Activated CD4-positive, alpha-beta T cell treated with anti-CD3 and anti-CD28 coated beads, Interleukin-2, amount 10 ng/mL, durations not matched to agents 24 days and 14 days (primary cell): ENCODE data around the gene PROC. TPM values are rescaled to one million over a fixed set of nuclear protein-coding genes. Genes with fewer than 3 reads are reported as not detected.
"Not testable (repeated sequence)": the region's sequence is repeated elsewhere in the genome, so short reads cannot be mapped to it uniquely, and the experiment has no call there.

Source experiments
- DNase-seq: peaks from one replicate; pipeline ENCODE4 v3.0.0; 2022
- H3K27ac Mint-ChIP-seq: one replicate; pipeline ENCODE4 v1.8.0; 2022; ENCODE audit warnings: mild to moderate bottlenecking, mixed read lengths
- H3K27me3 Mint-ChIP-seq: one replicate; pipeline ENCODE4 v1.8.0; 2022; ENCODE audit warnings: mixed read lengths
- H3K36me3 Mint-ChIP-seq: one replicate; pipeline ENCODE4 v1.8.0; 2022; ENCODE audit warnings: low read depth, mild to moderate bottlenecking, mixed read lengths
- H3K4me1 Mint-ChIP-seq: one replicate; pipeline ENCODE4 v1.8.0; 2021; ENCODE audit warnings: mixed read lengths
- H3K4me3 Mint-ChIP-seq: one replicate; pipeline ENCODE4 v1.8.0; 2022; ENCODE audit warnings: mild to moderate bottlenecking, moderate library complexity, mixed read lengths
- H3K9me3 Mint-ChIP-seq: one replicate; pipeline ENCODE4 v1.8.0; 2021; ENCODE audit warnings: mixed read lengths
- intact Hi-C: fragments of 100-400 bp; cut with micrococcal nuclease; formaldehyde crosslinking; loops from one replicate; pipeline ENCODE4 v1.15.1; 2023
- total RNA-seq: library from RNA; stranded (reverse); gene quantifications from 2 replicates; pipeline ENCODE4 v1.2.3, GENCODE V29; 2022

The PROC gene
- total RNA-seq, 1 donor from 2014 or later, result 0.12 TPM

GRCh38 chr2:127403460-127403859 lies 14.8 kb upstream of the PROC start:
- H3K4me3 Mint-ChIP-seq, result no peak overlapping the region
- no peaks in the 10 kb centered on the region for H3K9me3 Mint-ChIP-seq
- no peak overlapping the region for H3K27ac Mint-ChIP-seq
- H3K4me1 Mint-ChIP-seq, result peaks cover 19% of the 10 kb centered on the region
- intact Hi-C loops, result no loop called here
- no peak for DNase-seq
- peaks cover 13% of the 10 kb centered on the region for H3K27me3 Mint-ChIP-seq
- H3K36me3 Mint-ChIP-seq, result no peaks in the 10 kb centered on the region

DNA sequence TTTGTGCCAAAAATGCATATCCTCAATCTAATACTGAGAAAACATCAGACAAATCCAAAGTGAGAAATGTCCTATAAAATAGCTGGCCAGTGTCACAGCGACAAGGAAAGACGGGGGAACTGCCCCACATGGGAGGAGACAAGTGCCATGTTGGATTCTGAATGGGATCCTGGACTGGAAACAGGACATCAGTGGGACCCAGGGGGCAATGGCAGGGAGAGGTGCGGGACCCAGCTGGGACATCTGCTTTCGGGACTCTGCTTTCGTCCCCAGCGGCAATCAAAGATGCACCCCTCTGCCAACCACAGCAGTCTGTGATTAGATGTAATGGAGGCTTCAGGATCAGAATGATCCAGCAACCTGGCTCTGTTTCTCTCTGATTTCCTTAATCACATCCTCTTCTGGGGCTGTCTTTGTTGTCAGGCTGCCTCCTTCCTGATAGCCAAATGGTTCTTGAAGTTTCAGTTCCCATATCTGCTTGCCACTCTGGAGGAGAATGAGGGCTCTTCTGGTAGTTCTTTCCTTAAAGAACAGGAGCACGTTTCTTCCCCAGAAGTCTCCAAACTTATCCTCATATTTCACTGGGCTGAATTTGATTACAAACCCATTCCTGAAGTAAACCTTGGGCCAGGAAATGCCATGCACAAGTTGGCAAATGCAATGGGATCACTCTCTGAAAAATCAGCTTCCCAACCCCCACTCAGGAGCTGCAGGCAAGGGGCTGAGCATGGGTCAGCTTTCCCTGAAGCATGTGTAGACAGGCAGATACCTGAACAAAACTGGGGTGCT lies 13.6 kb upstream of the PROC start:
- H3K36me3 Mint-ChIP-seq, result no peaks in the 10 kb centered on the region
- H3K27me3 Mint-ChIP-seq, result peaks cover 13% of the 10 kb centered on the region
- H3K27ac Mint-ChIP-seq, result no peak overlapping the region
- H3K4me1 Mint-ChIP-seq, result peaks cover 20% of the 10 kb centered on the region
- no peaks in the 10 kb centered on the region for H3K9me3 Mint-ChIP-seq
- no peak overlapping the region for H3K4me3 Mint-ChIP-seq
- DNase-seq, result no peak
- intact Hi-C loops, result no loop called here

DNA sequence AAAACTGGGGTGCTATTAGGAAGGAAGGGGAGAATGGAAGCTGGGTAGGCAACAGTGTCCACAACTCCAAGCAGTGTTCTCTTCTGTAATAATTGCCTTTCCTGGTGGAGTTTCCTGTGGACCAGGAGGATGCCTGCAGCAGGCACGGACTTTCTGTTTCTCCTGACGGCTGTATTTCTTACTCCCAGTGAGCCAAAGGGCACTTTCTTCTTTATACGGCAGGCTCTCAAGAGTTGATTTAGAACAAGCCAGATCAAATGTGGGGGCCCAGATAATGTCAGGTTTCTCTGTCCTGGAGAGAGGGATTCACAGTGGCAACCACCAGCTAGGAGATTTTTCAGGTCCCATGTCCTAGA lies 13.0 kb upstream of the PROC start:
- Mint-ChIP-seq H3K27ac (no peak overlapping the region), H3K4me3 (no peak overlapping the region), H3K36me3 (no peaks in the 10 kb centered on the region), H3K9me3 (no peaks in the 10 kb centered on the region), H3K4me1 (peaks cover 23% of the 10 kb centered on the region), H3K27me3 (peaks cover 13% of the 10 kb centered on the region)
- DNase-seq, result no peak
- intact Hi-C loops, result no loop called here

DNA sequence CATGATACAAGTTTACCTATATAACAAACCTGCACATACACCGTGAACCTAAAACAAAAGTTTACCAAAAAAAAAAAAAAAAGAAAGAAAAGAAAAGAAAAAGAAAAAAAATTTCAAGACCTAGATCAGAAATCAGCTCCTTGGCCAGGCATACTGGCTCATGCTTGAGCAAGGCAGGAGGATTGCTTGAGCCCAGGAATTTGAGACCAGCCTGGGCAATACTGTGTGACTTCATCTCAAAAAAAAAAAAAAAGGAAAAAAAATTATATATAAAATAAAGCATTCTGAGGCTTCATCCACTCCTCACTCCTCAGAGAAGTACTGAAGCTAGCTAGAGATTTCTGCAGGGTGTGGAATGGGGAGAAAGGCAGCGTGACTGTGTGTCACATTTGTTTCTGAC lies 11.8 kb upstream of the PROC start:
- Mint-ChIP-seq H3K27ac (no peak overlapping the region), H3K4me1 (peaks cover 33% of the 10 kb centered on the region), H3K9me3 (no peaks in the 10 kb centered on the region), H3K4me3 (no peak overlapping the region), H3K36me3 (no peaks in the 10 kb centered on the region), H3K27me3 (peaks cover 13% of the 10 kb centered on the region)
- DNase-seq, result no peak
- intact Hi-C loops, result no loop called here

DNA sequence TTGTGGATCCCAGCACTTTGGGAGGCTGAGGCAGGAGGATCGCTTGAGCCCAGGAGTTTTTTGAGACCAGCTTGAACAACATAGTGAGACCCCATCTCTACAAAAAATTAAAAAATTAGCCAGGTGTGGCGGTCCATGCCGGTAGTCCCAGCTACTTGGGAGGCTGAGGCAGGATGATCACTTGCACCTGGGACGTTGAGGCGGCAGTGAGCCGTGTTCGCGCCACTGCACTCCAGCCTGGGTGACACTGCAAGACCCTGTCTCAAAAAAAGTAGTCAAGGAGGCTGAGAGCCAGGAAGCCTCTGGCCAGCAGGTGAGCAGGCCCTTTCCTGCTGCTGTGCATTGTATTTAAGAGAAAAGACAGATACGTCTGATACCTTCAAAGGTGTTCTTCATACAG lies 11.1 kb upstream of the PROC start:
- no peak for DNase-seq
- Mint-ChIP-seq H3K27ac (peak overlapping the region; percentile 63), H3K27me3 (peaks cover 13% of the 10 kb centered on the region), H3K9me3 (peaks cover 3% of the 10 kb centered on the region), H3K36me3 (no peaks in the 10 kb centered on the region), H3K4me3 (peak overlapping the region; percentile 57), H3K4me1 (peaks cover 33% of the 10 kb centered on the region)
- intact Hi-C loops, result loop anchor here (1.0 kb wide), 1 partner anchor 8 kb away; no protein-coding TSS in a partner anchor

GRCh38 chr2:127407661-127408003 lies 10.6 kb upstream of the PROC start:
- Mint-ChIP-seq H3K4me1 (peaks cover 32% of the 10 kb centered on the region), H3K4me3 (peak overlapping the region; percentile 57), H3K27ac (peak overlapping the region; percentile 63), H3K9me3 (peaks cover 3% of the 10 kb centered on the region), H3K36me3 (no peaks in the 10 kb centered on the region), H3K27me3 (peaks cover 15% of the 10 kb centered on the region)
- intact Hi-C loops, result loop anchor here (1.0 kb wide), 1 partner anchor 8 kb away; no protein-coding TSS in a partner anchor
- DNase-seq, result no peak

GRCh38 chr2:127408004-127408806 lies 10.0 kb upstream of the PROC start:
- intact Hi-C loops, result no loop called here
- Mint-ChIP-seq H3K27ac (peak overlapping the region; percentile 70), H3K27me3 (peaks cover 16% of the 10 kb centered on the region), H3K4me3 (peak overlapping the region; percentile 57), H3K9me3 (peaks cover 3% of the 10 kb centered on the region), H3K36me3 (no peaks in the 10 kb centered on the region), H3K4me1 (peaks cover 32% of the 10 kb centered on the region)
- peak; percentile 95 for DNase-seq

GRCh38 chr2:127408807-127409099 lies 9.5 kb upstream of the PROC start:
- Mint-ChIP-seq H3K27me3 (peaks cover 12% of the 10 kb centered on the region), H3K4me3 (peak overlapping the region; percentile 48), H3K36me3 (no peaks in the 10 kb centered on the region), H3K9me3 (peaks cover 3% of the 10 kb centered on the region), H3K4me1 (peaks cover 29% of the 10 kb centered on the region), H3K27ac (peak overlapping the region; percentile 70)
- intact Hi-C loops, result no loop called here
- no peak for DNase-seq

GRCh38 chr2:127409716-127410115 lies 8.5 kb upstream of the PROC start:
- DNase-seq, H3K9me3 Mint-ChIP-seq, H3K36me3 Mint-ChIP-seq: not testable (repeated sequence)
- H3K27me3 Mint-ChIP-seq, result peaks cover 11% of the 10 kb centered on the region
- intact Hi-C loops, result loop anchor here (1.0 to 10.0 kb wide), 5 partner anchors 7 to 325 kb away; partner anchors contain the start of gene IWS1
- peak overlapping the region; percentile 80 for H3K27ac Mint-ChIP-seq
- peak overlapping the region; percentile 35 for H3K4me3 Mint-ChIP-seq
- H3K4me1 Mint-ChIP-seq, result peaks cover 31% of the 10 kb centered on the region

GRCh38 chr2:127410871-127411652 lies 7.2 kb upstream of the PROC start:
- intact Hi-C loops, result loop anchor here (1.0 to 10.0 kb wide), 5 partner anchors 9 to 326 kb away; partner anchors contain the start of gene IWS1
- peak; percentile 70 for DNase-seq
- Mint-ChIP-seq H3K4me3 (peak overlapping the region; percentile 45), H3K36me3 (no peaks in the 10 kb centered on the region), H3K4me1 (peaks cover 36% of the 10 kb centered on the region), H3K9me3 (peaks cover 3% of the 10 kb centered on the region), H3K27me3 (peaks cover 12% of the 10 kb centered on the region), H3K27ac (peak overlapping the region; percentile 91)

GRCh38 chr2:127411653-127412369 lies 6.4 kb upstream of the PROC start:
- Mint-ChIP-seq H3K27ac (peak overlapping the region; percentile 16), H3K4me1 (peaks cover 44% of the 10 kb centered on the region), H3K4me3 (peak overlapping the region; percentile 40), H3K36me3 (no peaks in the 10 kb centered on the region), H3K27me3 (peaks cover 13% of the 10 kb centered on the region), H3K9me3 (peaks cover 3% of the 10 kb centered on the region)
- DNase-seq, result no peak
- intact Hi-C loops, result loop anchor here (2.0 to 10.0 kb wide), 3 partner anchors 53 to 327 kb away; partner anchors contain the start of gene IWS1

- Mint-ChIP-seq H3K36me3 (no peaks in the 10 kb centered on the region), H3K9me3 (peaks cover 3% of the 10 kb centered on the region), H3K4me3 (no peak overlapping the region), H3K27me3 (peaks cover 20% of the 10 kb centered on the region), H3K27ac (no peak overlapping the region), H3K4me1 (peaks cover 42% of the 10 kb centered on the region)
- intact Hi-C loops, result loop anchor here (10.0 kb wide), 1 partner anchor 328 kb away; no protein-coding TSS in a partner anchor
- DNase-seq, result no peak
These were observed 5.0 kb upstream of the PROC start for GRCh38 chr2:127413200-127413599.
